Cortex of kidney (tissue), 1 donor: ENCODE measurements around the gene GPR42.
"Not testable (repeated sequence)": the region's sequence is repeated elsewhere in the genome, so short reads cannot be mapped to it uniquely, and the experiment has no call there.

Experiments
- DNase-seq: peaks from one replicate; lab custom pipeline; 2025; lab: John Stamatoyannopoulos, UW

Gene GPR42

GRCh38 chr19:35396240-35396885, 25.5 kb downstream of the GPR42 start:
- no peak for DNase-seq

- DNase-seq = no peak
Observed at GRCh38 chr19:35397064-35397463, 26.2 kb downstream of the GPR42 start.

GRCh38 chr19:35398570-35398969, 27.7 kb downstream of the GPR42 start:
- DNase-seq = no peak

- DNase-seq = no peak
Observed at GRCh38 chr19:35399231-35399630, 28.4 kb downstream of the GPR42 start.

- no peak for DNase-seq
Observed at GRCh38 chr19:35399948-35400772, 29.3 kb downstream of the GPR42 start.

- no peak for DNase-seq
Observed at GRCh38 chr19:35400773-35401100, 29.9 kb downstream of the GPR42 start.

GRCh38 chr19:35401416-35401815, 30.5 kb downstream of the GPR42 start:
- not testable (repeated sequence) for DNase-seq

GRCh38 chr19:35403116-35403760, 32.4 kb downstream of the GPR42 start:
- no peak for DNase-seq

GRCh38 chr19:35404879-35405622, 34.2 kb downstream of the GPR42 start:
- no peak for DNase-seq

GRCh38 chr19:35407619-35408018, 36.8 kb downstream of the GPR42 start:
- DNase-seq = no peak

- DNase-seq = no peak
Observed at GRCh38 chr19:35408284-35409171, 37.7 kb downstream of the GPR42 start.

- no peak for DNase-seq
Observed at GRCh38 chr19:35409191-35409590, 38.3 kb downstream of the GPR42 start.

GRCh38 chr19:35410487-35410886, 39.6 kb downstream of the GPR42 start:
- no peak for DNase-seq

- no peak for DNase-seq
Observed at GRCh38 chr19:35414442-35414841, 43.6 kb downstream of the GPR42 start.

GRCh38 chr19:35416331-35416730, 45.5 kb downstream of the GPR42 start:
- DNase-seq = no peak

- DNase-seq = no peak
Observed at GRCh38 chr19:35417278-35417677, 46.4 kb downstream of the GPR42 start.

- DNase-seq = no peak
Observed at GRCh38 chr19:35417713-35418534, 47.1 kb downstream of the GPR42 start.

- DNase-seq = no peak
Observed at GRCh38 chr19:35419046-35419445, 48.2 kb downstream of the GPR42 start.

- DNase-seq = no peak
Observed at GRCh38 chr19:35419805-35420204, 48.9 kb downstream of the GPR42 start.

GRCh38 chr19:35421362-35421761, 50.5 kb downstream of the GPR42 start:
- no peak for DNase-seq
